ENCODE measurements around the gene CACNA1B. TPM values are rescaled to one million over a fixed set of nuclear protein-coding genes. Genes with fewer than 3 reads are reported as not detected.

CACNA1B gene
- total RNA-seq, 4 donors from 2014 or later = 0.08 TPM; not detected in 2

- H3K4me1 ChIP-seq = no peaks in the 10 kb centered on the region
- no peak overlapping the region for H3K4me3 ChIP-seq
- 87% methylated on average over 7 of the region's 16 CpGs for WGBS
- no peaks in the 10 kb centered on the region for H3K9me3 ChIP-seq
- DNase-seq (ENCODE audit: low spot score in 2 of 2) = peak; percentile 31 to 74
- H3K27me3 ChIP-seq = peaks cover 10% of the 10 kb centered on the region
- H3K27ac ChIP-seq = no peak overlapping the region
- no peaks in the 10 kb centered on the region for H3K36me3 ChIP-seq
- TF ChIP-seq EP300 (IDR thresholded peaks at IDR 0.05) = no peak
- no peak for TF ChIP-seq POLR2AphosphoS5 (IDR thresholded peaks at IDR 0.05)
- TF ChIP-seq CTCF (IDR thresholded peaks at IDR 0.05) = no peak
- no peak for TF ChIP-seq POLR2A (IDR thresholded peaks at IDR 0.05)
These were observed 94.0 kb downstream of the CACNA1B start for GRCh38 chr9:137971477-137972138.

- peaks cover 10% of the 10 kb centered on the region for H3K27me3 ChIP-seq
- no peak overlapping the region for H3K4me3 ChIP-seq
- WGBS = 83% methylated on average over 15 of the region's 16 CpGs
- TF ChIP-seq POLR2AphosphoS5 (IDR thresholded peaks at IDR 0.05) (no peak), POLR2A (IDR thresholded peaks at IDR 0.05) (no peak), EP300 (IDR thresholded peaks at IDR 0.05) (no peak), CTCF (IDR thresholded peaks at IDR 0.05) (no peak)
- H3K4me1 ChIP-seq = no peaks in the 10 kb centered on the region
- H3K36me3 ChIP-seq = no peaks in the 10 kb centered on the region
- H3K9me3 ChIP-seq = no peaks in the 10 kb centered on the region
- no peak overlapping the region for H3K27ac ChIP-seq
- no peak for DNase-seq (ENCODE audit: low spot score in 2 of 2)
These were observed 94.9 kb downstream of the CACNA1B start for GRCh38 chr9:137972355-137972987.

- Histone ChIP-seq H3K36me3 (no peaks in the 10 kb centered on the region), H3K27me3 (peaks cover 10% of the 10 kb centered on the region), H3K27ac (no peak overlapping the region), H3K4me1 (no peaks in the 10 kb centered on the region), H3K4me3 (no peak overlapping the region), H3K9me3 (no peaks in the 10 kb centered on the region)
- TF ChIP-seq POLR2AphosphoS5 (IDR thresholded peaks at IDR 0.05) (no peak), POLR2A (IDR thresholded peaks at IDR 0.05) (no peak), EP300 (IDR thresholded peaks at IDR 0.05) (no peak), CTCF (IDR thresholded peaks at IDR 0.05) (no peak)
- WGBS = 100% methylated on average over 1 of the region's 13 CpGs
- DNase-seq (ENCODE audit: low spot score in 2 of 2) = peak in 1 of 2 donors; percentile 66
These were observed 95.4 kb downstream of the CACNA1B start for GRCh38 chr9:137972988-137973470.

GRCh38 chr9:137973829-137974416, 96.3 kb downstream of the CACNA1B start:
- 85% methylated on average over 5 of the region's 10 CpGs for WGBS
- no peaks in the 10 kb centered on the region for H3K36me3 ChIP-seq
- H3K9me3 ChIP-seq = no peaks in the 10 kb centered on the region
- H3K27me3 ChIP-seq = peaks cover 10% of the 10 kb centered on the region
- TF ChIP-seq POLR2A (IDR thresholded peaks at IDR 0.05) (no peak), CTCF (IDR thresholded peaks at IDR 0.05) (no peak), EP300 (IDR thresholded peaks at IDR 0.05) (no peak), POLR2AphosphoS5 (IDR thresholded peaks at IDR 0.05) (no peak)
- H3K4me1 ChIP-seq = no peaks in the 10 kb centered on the region
- no peak overlapping the region for H3K27ac ChIP-seq
- no peak overlapping the region for H3K4me3 ChIP-seq
- no peak for DNase-seq (ENCODE audit: low spot score in 2 of 2)

All from suprapubic skin (tissue), 4 donors.